Measurements from ENCODE around the gene PARD3B.

The PARD3B gene

GRCh38 chr2:205628422-205628821 lies 1083.1 kb downstream of the PARD3B start:
- Histone ChIP-seq H3K27ac (replicated peaks) (no peak overlapping the region), H3K4me3 (replicated peaks; ENCODE audit: insufficient read depth, low read length) (no peak overlapping the region), H3K27me3 (ENCODE audit: insufficient read depth, poor library complexity, severe bottlenecking) (peaks cover 3% of the 10 kb centered on the region)
- DNase-seq (ENCODE audit: low read depth in 1 of 2, low spot score in 1 of 2), result no peak
- no peak for TF ChIP-seq CTCF (IDR thresholded peaks at IDR 0.05; ENCODE audit: insufficient read depth, low read length)
- no peak for TF ChIP-seq GABPA (IDR thresholded peaks at IDR 0.05; ENCODE audit: low read depth)
- no peak for TF ChIP-seq REST (IDR thresholded peaks at IDR 0.05; ENCODE audit: insufficient replicate concordance, low read depth)
- TF ChIP-seq SPI1 (IDR thresholded peaks at IDR 0.05; ENCODE audit: borderline replicate concordance, low read depth), result no peak
- TF ChIP-seq POLR2AphosphoS5 (IDR thresholded peaks at IDR 0.05; ENCODE audit: low read depth), result no peak

GRCh38 chr2:205629091-205629776 lies 1084.0 kb downstream of the PARD3B start:
- DNase-seq (ENCODE audit: low read depth in 1 of 2, low spot score in 1 of 2), result no peak
- TF ChIP-seq REST (IDR thresholded peaks at IDR 0.05; ENCODE audit: insufficient replicate concordance, low read depth), result no peak
- TF ChIP-seq CTCF (IDR thresholded peaks at IDR 0.05; ENCODE audit: insufficient read depth, low read length), result no peak
- TF ChIP-seq POLR2AphosphoS5 (IDR thresholded peaks at IDR 0.05; ENCODE audit: low read depth), result no peak
- TF ChIP-seq GABPA (IDR thresholded peaks at IDR 0.05; ENCODE audit: low read depth), result no peak
- no peak for TF ChIP-seq SPI1 (IDR thresholded peaks at IDR 0.05; ENCODE audit: borderline replicate concordance, low read depth)
- H3K27ac ChIP-seq (replicated peaks), result no peak overlapping the region
- H3K4me3 ChIP-seq (replicated peaks; ENCODE audit: insufficient read depth, low read length), result no peak overlapping the region
- H3K27me3 ChIP-seq (ENCODE audit: insufficient read depth, poor library complexity, severe bottlenecking), result peaks cover 3% of the 10 kb centered on the region

GRCh38 chr2:205633994-205634393 lies 1088.7 kb downstream of the PARD3B start:
- no peak overlapping the region for H3K4me3 ChIP-seq (replicated peaks; ENCODE audit: insufficient read depth, low read length)
- DNase-seq (ENCODE audit: low read depth in 1 of 2, low spot score in 1 of 2), result no peak
- H3K27ac ChIP-seq (replicated peaks), result no peak overlapping the region
- TF ChIP-seq GABPA (IDR thresholded peaks at IDR 0.05; ENCODE audit: low read depth) (no peak), CTCF (IDR thresholded peaks at IDR 0.05; ENCODE audit: insufficient read depth, low read length) (no peak), REST (IDR thresholded peaks at IDR 0.05; ENCODE audit: insufficient replicate concordance, low read depth) (no peak), SPI1 (IDR thresholded peaks at IDR 0.05; ENCODE audit: borderline replicate concordance, low read depth) (no peak), POLR2AphosphoS5 (IDR thresholded peaks at IDR 0.05; ENCODE audit: low read depth) (no peak)
- H3K27me3 ChIP-seq (ENCODE audit: insufficient read depth, poor library complexity, severe bottlenecking), result peaks cover 4% of the 10 kb centered on the region
